Measurements from ENCODE around the gene OR1I1.
"Not testable (repeated sequence)": the region's sequence is repeated elsewhere in the genome, so short reads cannot be mapped to it uniquely, and the experiment has no call there.

OR1I1 gene

GRCh38 chr19:15072930-15073647 lies 8.9 kb upstream of the OR1I1 start:
- no peak for DNase-seq (ENCODE audit: low spot score)
- TF ChIP-seq CTCF (IDR thresholded peaks at IDR 0.05; ENCODE audit: borderline replicate concordance, control extremely low read depth, extremely low read depth, insufficient read depth, missing control alignments), result no peak
- in situ Hi-C loops (cut with MboI; ENCODE audit: low sequenced_read_pairs, unreplicated experiment), result no loop called here

GRCh38 chr19:15074371-15074770 lies 7.6 kb upstream of the OR1I1 start:
- in situ Hi-C loops (cut with MboI; ENCODE audit: low sequenced_read_pairs, unreplicated experiment), result no loop called here
- no peak for TF ChIP-seq CTCF (IDR thresholded peaks at IDR 0.05; ENCODE audit: borderline replicate concordance, control extremely low read depth, extremely low read depth, insufficient read depth, missing control alignments)
- no peak for DNase-seq (ENCODE audit: low spot score)

- in situ Hi-C loops (cut with MboI; ENCODE audit: low sequenced_read_pairs, unreplicated experiment), result no loop called here
- no peak for TF ChIP-seq CTCF (IDR thresholded peaks at IDR 0.05; ENCODE audit: borderline replicate concordance, control extremely low read depth, extremely low read depth, insufficient read depth, missing control alignments)
These were observed 6.2 kb upstream of the OR1I1 start for GRCh38 chr19:15075806-15076205.

GRCh38 chr19:15080002-15080401 lies 2.0 kb upstream of the OR1I1 start:
- DNase-seq (ENCODE audit: low spot score); in situ Hi-C loops (cut with MboI; ENCODE audit: low sequenced_read_pairs, unreplicated experiment): not testable (repeated sequence)

More at GRCh38 chr19:15075806-15076205, 6.2 kb upstream of the OR1I1 start:
- no peak for DNase-seq (ENCODE audit: low spot score)

- in situ Hi-C loops (cut with MboI; ENCODE audit: low sequenced_read_pairs, unreplicated experiment), result no loop called here
- no peak for DNase-seq (ENCODE audit: low spot score)
- TF ChIP-seq CTCF (IDR thresholded peaks at IDR 0.05; ENCODE audit: borderline replicate concordance, control extremely low read depth, extremely low read depth, insufficient read depth, missing control alignments), result no peak
These were observed 5.2 kb downstream of the OR1I1 start for GRCh38 chr19:15087182-15087581.

- in situ Hi-C loops (cut with MboI; ENCODE audit: low sequenced_read_pairs, unreplicated experiment), result no loop called here
- TF ChIP-seq CTCF (IDR thresholded peaks at IDR 0.05; ENCODE audit: borderline replicate concordance, control extremely low read depth, extremely low read depth, insufficient read depth, missing control alignments), result peak; percentile 46
- peak; percentile 63 for DNase-seq (ENCODE audit: low spot score)
These were observed 10.1 kb downstream of the OR1I1 start for GRCh38 chr19:15091918-15092753.

GRCh38 chr19:15093001-15093400 lies 11.0 kb downstream of the OR1I1 start:
- in situ Hi-C loops (cut with MboI; ENCODE audit: low sequenced_read_pairs, unreplicated experiment), result no loop called here
- TF ChIP-seq CTCF (IDR thresholded peaks at IDR 0.05; ENCODE audit: borderline replicate concordance, control extremely low read depth, extremely low read depth, insufficient read depth, missing control alignments), result no peak
- no peak for DNase-seq (ENCODE audit: low spot score)
